ENCODE data around the gene SLC8B1.

DNA sequence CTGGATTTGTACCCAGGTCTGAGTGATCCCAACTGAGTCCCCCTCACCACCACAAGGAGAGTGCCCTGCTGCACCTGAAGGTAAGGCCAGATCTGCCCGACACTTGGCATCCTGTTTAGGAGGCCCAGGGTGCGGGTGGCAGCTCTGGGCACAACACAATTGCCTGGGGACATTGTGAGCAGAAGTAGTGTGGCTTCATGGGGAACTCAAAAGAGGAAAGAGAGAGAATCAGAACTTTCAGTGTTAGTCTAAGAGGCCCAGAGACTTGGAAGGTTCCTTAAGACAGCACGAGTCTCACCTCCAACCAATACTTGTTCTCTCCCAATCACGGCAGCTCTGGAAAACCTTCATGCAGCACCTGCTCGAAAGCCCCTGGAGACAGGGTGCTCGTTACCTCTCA is 6.6 kb upstream of the SLC8B1 start:
- TF ChIP-seq POLR2A (IDR thresholded peaks at IDR 0.05; ENCODE audit: extremely low read depth, insufficient read length), result no peak
- TF ChIP-seq, protein P1, sequence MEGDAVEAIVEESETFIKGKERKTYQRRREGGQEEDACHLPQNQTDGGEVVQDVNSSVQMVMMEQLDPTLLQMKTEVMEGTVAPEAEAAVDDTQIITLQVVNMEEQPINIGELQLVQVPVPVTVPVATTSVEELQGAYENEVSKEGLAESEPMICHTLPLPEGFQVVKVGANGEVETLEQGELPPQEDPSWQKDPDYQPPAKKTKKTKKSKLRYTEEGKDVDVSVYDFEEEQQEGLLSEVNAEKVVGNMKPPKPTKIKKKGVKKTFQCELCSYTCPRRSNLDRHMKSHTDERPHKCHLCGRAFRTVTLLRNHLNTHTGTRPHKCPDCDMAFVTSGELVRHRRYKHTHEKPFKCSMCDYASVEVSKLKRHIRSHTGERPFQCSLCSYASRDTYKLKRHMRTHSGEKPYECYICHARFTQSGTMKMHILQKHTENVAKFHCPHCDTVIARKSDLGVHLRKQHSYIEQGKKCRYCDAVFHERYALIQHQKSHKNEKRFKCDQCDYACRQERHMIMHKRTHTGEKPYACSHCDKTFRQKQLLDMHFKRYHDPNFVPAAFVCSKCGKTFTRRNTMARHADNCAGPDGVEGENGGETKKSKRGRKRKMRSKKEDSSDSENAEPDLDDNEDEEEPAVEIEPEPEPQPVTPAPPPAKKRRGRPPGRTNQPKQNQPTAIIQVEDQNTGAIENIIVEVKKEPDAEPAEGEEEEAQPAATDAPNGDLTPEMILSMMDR (IDR thresholded peaks at IDR 0.05; ENCODE audit: low read depth, low read length), result no peak
